ENCODE measurements around the gene NOTO.

The NOTO gene

DNA sequence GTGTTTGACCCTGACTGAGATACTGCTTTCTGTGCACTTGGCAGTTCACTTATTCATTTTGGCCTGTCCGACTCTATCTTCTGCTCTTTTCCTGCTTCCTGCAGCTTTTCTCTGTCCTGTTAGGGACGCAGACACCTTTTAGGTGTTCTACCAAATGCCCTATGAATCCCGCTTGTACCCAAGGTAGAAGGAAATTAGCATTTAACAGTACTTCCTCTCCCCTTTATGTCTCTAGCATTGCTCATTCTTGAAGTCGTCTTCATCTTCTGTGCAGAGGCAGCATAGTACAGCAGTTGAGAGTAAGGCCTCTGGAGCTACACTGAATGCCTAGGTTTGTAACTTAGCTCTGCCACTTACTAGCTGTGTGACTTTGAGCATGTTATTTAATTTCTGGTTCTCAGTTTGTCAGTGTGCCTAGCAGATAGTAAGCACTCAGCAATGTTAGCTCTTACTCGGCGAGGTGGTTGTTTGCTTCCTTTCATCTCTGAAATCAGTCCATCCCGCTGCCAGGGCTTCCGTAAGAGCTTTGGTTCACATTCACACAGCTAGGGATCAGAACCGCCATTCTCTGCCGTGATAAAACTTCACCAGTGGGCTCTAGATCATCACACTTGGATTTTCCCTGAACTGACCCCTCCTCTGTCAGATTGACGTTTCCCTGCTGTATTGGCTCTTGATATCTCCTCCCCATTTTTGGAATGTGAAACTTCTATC is 33.1 kb downstream of the NOTO start:
- no peak for DNase-seq

- no peak for DNase-seq
These were observed 34.8 kb downstream of the NOTO start for GRCh38 chr2:73237168-73237567.

GRCh38 chr2:73238149-73238548 is 35.8 kb downstream of the NOTO start:
- DNase-seq, result no peak

DNA sequence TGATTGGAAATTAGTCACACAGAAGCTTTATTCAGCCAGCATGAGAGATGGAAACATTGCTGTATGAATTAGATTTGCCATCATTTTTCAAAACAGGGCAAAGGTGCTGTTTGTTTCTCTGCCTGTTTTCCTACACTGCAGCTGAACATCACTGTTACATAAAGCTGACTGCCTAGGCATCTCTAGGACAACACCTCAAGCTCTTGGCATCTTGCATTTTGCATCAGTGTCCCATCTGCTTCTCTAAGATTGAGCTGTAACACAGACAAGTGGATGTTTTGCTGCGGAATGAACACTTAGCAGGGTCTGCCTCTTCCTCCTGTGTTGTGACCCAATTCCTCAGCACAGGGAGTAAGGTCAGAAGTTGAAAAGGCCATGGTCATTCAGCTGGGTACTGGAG is 36.6 kb downstream of the NOTO start:
- DNase-seq, result no peak

DNA sequence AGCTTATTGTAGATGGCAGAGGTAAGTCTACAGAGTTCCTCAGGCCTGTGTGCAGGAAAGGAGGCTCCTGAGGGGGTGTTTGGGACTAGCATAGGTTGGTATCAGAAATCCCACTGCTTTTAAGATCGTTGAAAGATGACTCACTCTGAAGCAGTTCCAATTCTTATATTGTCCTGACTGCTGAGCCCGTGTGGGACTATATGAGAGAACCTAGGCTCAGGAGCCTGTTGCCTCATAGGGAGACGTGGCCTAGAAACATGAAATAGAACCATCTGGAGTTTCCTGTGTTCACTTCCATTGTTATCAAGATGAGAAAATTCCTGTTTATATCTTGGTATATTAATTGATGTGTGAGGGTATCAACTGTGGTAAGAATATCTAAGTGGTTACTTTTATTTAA is 37.4 kb downstream of the NOTO start:
- DNase-seq, result no peak

- no peak for DNase-seq
These were observed 41.7 kb downstream of the NOTO start for GRCh38 chr2:73243884-73244570.

DNA sequence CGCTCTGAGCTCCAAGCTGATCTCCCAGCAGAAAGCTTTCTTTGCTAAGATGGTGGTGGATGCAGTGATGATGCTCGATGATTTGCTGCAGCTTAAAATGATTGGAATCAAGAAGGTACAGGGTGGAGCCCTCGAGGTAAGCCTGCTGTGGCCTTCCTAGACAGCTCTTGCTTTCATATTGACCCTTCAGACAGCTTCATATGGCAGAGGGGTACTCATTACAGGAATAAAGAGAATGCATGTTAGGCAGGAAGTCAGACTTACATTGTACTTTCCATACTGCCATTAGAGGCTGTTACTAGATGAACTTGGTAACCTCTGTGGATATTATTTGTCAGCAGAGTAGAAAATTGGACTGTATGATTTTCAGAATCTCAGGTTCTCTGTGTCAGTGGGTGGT is 42.2 kb downstream of the NOTO start:
- DNase-seq, result no peak

DNA sequence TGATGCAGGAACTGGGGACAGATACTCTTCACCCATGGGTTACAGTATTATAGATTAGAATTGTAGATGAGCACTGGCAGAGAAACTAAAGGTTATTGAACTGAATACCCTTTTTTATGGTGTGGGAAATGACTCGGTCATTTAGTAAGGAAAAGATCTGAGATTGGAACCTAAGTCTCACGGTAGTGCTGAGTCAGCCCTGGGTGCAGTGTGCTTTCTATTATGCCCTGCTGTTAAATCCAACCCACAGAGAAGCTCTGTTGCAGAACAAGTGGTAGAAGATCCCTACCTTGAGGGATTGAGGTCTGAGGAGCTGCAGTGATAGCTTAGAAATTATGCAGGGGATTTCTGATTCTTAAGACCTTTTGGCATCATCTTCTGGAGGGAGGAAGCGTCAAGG is 44.5 kb downstream of the NOTO start:
- no peak for DNase-seq

DNA sequence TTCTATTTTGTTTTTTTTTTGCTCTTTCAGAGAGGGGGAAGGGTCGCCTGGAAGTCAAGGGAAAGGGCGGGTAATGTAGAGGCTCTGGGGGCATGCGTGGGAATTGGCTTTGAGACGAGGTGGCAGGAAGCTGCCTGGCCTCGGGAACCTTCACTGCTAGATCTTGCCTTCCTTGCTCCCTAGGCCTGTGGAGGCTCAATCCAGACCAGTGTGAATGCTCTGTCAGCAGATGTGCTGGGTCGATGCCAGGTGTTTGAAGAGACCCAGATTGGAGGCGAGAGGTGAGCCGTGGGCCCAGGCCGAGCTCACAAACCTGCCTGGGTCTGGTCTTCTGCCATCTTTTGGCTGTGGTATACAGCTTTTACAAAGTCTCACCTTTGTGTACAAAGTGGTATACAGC is 47.3 kb downstream of the NOTO start:
- DNase-seq, result no peak

GRCh38 chr2:73250872-73251846 is 48.8 kb downstream of the NOTO start:
- DNase-seq, result no peak

GRCh38 chr2:73252238-73253027 is 50.1 kb downstream of the NOTO start:
- no peak for DNase-seq

DNA sequence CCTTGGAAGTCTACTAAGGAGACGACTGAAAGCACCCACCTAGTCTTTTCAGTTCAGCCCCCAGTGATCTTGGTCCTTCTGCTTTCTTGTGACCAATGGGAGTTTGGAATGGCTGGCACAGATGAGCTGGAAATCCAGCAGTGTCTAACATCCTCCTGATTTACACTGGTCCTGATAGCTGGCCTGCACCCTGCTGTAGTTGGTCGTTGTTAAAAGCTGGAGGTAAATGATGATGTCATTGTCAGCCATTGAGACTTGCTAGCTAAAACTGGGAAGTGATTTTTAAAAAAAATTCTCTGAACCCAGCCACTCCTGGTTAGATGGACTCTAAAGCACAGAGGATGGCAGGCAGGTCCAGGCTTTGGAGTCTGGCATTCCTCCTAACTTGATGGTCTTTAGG is 51.0 kb downstream of the NOTO start:
- DNase-seq, result no peak

DNA sequence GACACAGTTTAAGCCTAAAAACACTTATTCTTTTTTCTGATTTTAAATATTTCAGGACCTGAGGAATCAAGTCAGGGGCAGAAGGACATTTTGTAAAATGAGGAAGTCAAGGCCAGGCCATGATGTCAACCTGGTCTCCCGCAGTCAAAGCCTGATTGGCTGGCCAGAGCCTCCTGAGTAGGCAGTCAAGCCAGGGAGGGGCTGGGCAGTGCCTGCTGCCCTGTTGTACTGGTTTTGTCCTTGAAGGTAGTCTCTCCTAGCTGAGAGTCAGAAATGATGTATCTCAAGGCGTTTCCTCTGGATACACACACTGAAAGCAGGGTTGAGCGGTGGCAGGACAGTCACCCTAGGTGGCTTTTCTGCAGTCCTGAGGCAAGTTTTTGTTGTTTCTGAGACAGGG is 51.5 kb downstream of the NOTO start:
- DNase-seq, result no peak

DNA sequence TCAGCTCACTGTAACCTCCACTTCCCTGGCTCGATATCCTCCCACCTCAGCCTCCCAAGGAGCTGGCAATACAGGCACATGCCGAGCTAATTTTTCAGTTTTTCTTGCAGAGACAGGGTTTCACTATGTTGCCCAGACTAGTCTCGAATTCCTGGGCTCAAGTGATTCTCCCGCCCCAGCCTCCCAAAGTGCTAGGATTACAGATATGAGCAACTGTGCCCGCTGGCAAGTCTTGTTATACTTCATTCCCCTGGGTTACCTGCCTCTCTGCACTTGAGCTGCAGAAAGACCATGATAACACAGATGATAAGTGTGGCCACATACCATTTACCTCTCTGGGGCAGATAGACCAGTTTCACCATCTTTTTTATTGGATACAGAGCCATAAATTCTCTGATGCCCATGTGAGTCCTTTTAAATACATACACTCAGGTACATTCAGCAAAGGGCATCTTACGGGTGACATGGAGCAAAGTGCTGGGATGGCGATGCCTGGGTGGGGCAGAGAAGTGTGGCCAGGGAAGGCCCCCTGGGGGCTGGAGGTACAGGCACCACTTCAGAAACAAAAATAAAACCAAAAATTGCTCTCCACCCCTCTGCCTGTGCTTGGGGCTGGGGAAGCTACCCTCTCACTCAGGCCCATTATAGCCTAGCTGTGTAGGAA is 52.1 kb downstream of the NOTO start:
- no peak for DNase-seq

- DNase-seq, result no peak
These were observed 52.8 kb downstream of the NOTO start for GRCh38 chr2:73255007-73255644.

DNA sequence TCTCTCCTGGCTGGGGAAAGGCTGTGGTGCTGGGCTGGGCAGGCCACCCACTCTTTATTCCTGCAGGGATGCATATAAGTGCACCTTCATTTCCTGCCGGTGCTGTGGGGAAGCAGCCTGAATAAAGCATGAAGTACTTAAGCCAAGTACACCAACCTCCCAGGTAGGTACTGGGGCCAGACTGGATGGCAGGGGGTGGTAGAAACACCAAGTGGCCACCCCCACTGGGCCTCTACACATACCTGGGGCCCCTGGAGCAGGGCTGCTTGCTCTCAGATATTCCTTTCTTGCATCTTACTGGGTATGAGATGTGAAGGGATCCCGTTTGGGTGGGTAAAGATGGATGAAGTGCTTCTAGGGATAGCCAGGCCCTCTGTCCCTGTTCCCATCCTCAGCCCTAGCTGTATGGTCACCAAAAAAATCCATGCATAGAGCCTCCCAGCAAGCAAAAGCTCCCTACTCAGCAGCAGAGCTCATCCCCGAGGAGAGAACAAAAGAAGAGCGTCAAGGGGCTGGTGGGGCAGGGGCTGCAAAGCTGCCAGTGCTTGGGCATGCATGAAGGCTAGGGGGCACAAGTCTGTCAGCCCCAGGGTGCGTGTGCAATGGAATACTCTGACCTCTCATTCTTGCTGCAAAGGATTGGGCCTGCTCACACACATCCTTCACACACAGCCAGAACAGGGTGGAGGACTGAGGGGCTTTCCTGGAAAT is 53.7 kb downstream of the NOTO start:
- DNase-seq, result no peak

DNA sequence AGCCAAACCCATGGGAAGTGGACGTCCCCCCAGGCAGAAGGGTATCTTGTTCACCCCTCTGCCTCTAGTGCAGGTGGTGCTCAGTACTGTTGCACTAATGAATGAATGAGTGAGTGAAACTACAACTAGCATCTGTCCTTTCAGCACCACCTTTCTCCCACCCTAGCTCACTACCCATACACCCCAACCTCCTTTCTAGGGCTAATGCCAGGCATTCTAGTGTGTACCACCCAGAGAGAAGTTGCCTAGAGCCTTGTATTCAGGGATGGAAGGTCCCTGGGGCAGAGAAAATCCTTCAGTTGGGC is 54.2 kb downstream of the NOTO start:
- no peak for DNase-seq

DNA sequence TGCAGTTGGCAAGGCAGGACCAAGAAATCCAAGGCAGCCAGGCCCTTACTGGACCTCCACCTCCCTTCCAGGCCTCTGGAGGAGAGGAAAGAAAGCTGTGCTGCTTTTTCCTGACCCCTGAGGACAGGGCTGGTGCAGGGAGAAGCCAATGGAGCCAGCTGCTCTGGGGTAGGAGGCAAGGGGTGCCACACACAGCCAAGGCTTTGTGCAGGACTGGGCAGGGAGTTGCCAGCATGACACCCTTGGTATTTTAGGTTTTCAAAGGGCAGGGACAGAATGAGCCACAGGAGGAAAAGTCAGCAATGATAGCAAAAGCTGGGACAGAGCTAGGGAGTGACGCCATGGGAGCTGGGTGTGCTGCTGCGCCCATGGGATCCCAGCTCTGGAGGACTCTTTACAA is 54.6 kb downstream of the NOTO start:
- DNase-seq, result no peak

GRCh38 chr2:73257425-73258125 is 55.2 kb downstream of the NOTO start:
- DNase-seq, result no peak

DNA sequence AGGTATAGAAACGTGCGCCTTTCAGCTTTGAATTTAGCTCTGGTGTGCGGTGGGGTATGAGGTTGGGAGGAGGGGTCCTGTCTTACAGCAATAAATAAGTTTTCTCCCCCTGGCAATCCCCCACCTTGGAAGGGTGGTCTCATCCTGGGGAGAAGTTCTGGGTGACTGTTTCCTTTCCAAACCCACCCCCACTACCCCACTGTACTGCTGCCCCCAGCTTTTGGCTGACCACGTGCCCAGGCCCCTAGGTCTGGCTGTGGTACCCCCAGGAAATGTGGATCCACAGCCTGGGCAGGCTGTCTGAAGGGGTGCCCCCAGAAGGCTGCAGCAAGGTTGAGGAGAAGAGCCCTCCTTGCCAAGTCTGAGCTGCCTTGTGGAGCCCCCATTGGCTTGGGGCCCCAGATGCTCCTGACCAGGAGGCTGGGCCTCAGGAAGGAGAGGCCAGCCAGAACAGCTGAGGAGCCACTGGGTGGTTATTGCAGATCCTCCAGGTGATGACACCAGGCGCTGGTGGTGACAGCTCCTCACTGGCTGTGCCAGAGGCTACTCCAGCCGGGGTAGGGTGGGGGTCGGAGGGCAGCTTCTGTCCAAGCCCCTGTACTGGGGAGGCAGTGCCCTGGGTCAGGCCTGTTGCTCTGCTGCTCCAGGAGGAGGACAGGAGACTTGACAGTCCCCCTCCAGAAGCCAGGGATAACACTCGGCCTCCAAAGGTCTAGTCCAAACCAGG is 56.0 kb downstream of the NOTO start:
- DNase-seq, result no peak

Measured in NCI-H146 (cell line).